ENCODE results near the gene NSRP1. TPM values are rescaled to one million over a fixed set of nuclear protein-coding genes. Genes with fewer than 3 reads are reported as not detected.

The NSRP1 gene
- polyA plus RNA-seq, 1 donor (not counting 4 experiments of a cell fraction or from before 2014, with no cell fraction given), result 12.7 TPM

DNA sequence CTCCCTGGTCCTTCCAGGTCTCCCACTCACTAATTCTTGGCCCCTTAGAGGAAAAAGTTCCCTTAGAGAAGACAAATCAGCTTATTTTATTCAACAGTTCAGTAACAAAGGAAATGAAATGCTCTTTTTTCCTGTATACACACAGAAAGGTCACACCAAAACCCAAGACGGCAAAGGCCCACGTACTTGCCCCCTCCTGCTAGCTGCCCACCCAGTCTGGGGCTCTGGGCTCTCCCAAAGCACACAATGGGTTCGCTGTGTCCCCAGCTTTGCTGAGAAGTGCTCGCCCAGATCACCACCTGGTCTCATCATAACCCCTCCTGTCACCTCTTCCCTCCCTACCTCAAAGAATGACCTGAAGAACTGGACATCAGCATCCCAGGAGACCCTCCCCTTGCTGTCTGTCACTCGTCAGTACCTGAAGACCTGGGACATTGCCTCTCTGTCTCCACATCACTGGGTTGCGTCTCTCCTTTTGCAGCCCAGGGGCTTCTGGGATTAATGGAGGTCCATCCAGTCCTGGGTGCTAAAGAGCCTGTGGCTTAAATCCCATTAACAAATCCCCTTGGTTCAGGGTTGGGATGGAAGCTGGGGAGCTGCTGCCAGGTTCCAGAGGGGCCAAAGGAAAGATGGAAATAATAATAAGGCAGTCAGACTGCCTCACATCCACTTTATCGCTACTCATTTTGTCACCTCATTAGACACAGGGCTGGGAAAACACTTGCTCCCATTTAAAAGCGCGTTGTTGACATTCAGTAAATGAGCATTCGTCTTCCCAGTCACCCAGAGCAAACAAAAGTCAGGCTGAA is 115.6 kb downstream of the NSRP1 start:
- Histone ChIP-seq H3K9ac (ENCODE audit: control insufficient read depth, extremely low read depth, insufficient read depth, low read length) (no peak overlapping the region), H3K9me3 (ENCODE audit: control insufficient read depth, low read depth, low read length) (no peaks in the 10 kb centered on the region), H3K4me2 (ENCODE audit: control insufficient read depth, extremely low read depth, insufficient read depth, low read depth, low read length) (no peak overlapping the region), H3K36me3 (ENCODE audit: control insufficient read depth in 2 of 2, extremely low read depth in 1 of 2, insufficient read depth in 2 of 2, low read length in 2 of 2) (no peaks in the 10 kb centered on the region), H4K20me1 (ENCODE audit: control insufficient read depth, extremely low read depth, insufficient read depth, low read length) (no peaks in the 10 kb centered on the region), H3K79me2 (ENCODE audit: control insufficient read depth, insufficient read depth, low read length) (no peaks in the 10 kb centered on the region), H3K4me1 (ENCODE audit: control insufficient read depth, extremely low read depth, insufficient read depth, low read length) (peaks cover 19% of the 10 kb centered on the region), H3K9me1 (ENCODE audit: control insufficient read depth, extremely low read depth, insufficient read depth, low read length) (no peaks in the 10 kb centered on the region), H3K4me3 (ENCODE audit: control insufficient read depth in 2 of 3, extremely low read depth in 1 of 3, insufficient read depth in 2 of 3, low read depth in 1 of 3, low read length in 3 of 3) (no peak overlapping the region), H2AFZ (ENCODE audit: control insufficient read depth, low read length) (no peak overlapping the region), H3K27ac (ENCODE audit: control insufficient read depth, insufficient read depth, low read length) (no peak overlapping the region), H3K27me3 (ENCODE audit: control insufficient read depth, extremely low read depth, insufficient read depth, low read length) (peaks cover 55% of the 10 kb centered on the region)
- dilution Hi-C loops (cut with MboI; ENCODE audit: extremely low pct_ligation_motif_present, low sequenced_read_pairs), result no loop called here
- TF ChIP-seq EZH2 (IDR thresholded peaks at IDR 0.05; ENCODE audit: low read length), result no peak
- TF ChIP-seq, protein P1, sequence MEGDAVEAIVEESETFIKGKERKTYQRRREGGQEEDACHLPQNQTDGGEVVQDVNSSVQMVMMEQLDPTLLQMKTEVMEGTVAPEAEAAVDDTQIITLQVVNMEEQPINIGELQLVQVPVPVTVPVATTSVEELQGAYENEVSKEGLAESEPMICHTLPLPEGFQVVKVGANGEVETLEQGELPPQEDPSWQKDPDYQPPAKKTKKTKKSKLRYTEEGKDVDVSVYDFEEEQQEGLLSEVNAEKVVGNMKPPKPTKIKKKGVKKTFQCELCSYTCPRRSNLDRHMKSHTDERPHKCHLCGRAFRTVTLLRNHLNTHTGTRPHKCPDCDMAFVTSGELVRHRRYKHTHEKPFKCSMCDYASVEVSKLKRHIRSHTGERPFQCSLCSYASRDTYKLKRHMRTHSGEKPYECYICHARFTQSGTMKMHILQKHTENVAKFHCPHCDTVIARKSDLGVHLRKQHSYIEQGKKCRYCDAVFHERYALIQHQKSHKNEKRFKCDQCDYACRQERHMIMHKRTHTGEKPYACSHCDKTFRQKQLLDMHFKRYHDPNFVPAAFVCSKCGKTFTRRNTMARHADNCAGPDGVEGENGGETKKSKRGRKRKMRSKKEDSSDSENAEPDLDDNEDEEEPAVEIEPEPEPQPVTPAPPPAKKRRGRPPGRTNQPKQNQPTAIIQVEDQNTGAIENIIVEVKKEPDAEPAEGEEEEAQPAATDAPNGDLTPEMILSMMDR (optimal IDR thresholded peaks at IDR 0.05 in 1 of 3, IDR thresholded peaks at IDR 0.05 in 1 of 3, conservative IDR thresholded peaks at IDR 0.05 in 1 of 3; ENCODE audit: extremely low read depth in 1 of 3, insufficient read depth in 2 of 3, low read length in 3 of 3), result no peak
- DNase-seq (ENCODE audit: low read depth, low spot score) (no peak), FAIRE-seq (no peak)

DNA sequence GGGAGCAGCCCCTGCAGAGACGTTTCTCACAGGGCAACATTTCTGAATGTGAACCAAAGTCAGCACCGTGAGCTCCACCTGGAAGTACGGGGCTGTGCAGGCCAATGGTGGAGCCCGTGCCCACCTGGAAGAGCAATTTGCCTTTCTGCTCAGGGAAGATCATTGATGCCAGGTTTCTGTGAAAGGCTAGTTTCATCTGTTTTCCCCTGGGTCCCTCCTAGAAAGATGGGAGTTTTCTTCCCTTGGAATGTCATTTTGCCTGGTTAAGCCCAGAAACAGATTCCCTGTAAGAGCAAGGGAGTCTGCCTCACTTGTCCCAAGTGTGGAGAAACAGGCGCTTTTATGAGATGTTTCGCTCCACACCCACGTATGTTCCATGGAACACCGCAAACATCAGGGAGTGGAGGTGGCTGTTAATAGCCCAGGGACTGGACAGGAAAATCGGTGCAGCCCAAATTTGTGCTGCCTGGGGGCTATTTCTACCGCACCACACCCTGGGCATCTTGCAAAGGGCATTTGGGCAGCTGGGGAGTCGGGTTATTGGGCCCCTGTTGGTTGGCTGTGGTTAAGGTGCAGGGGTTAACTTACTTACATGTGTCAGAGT is 116.3 kb downstream of the NSRP1 start:
- no peaks in the 10 kb centered on the region for H3K9me1 ChIP-seq (ENCODE audit: control insufficient read depth, extremely low read depth, insufficient read depth, low read length)
- H3K36me3 ChIP-seq (ENCODE audit: control insufficient read depth in 2 of 2, extremely low read depth in 1 of 2, insufficient read depth in 2 of 2, low read length in 2 of 2), result no peaks in the 10 kb centered on the region
- FAIRE-seq (no peak), DNase-seq (ENCODE audit: low read depth, low spot score) (no peak)
- H3K27me3 ChIP-seq (ENCODE audit: control insufficient read depth, extremely low read depth, insufficient read depth, low read length), result peaks cover 62% of the 10 kb centered on the region
- H3K9ac ChIP-seq (ENCODE audit: control insufficient read depth, extremely low read depth, insufficient read depth, low read length), result no peak overlapping the region
- H3K79me2 ChIP-seq (ENCODE audit: control insufficient read depth, insufficient read depth, low read length), result no peaks in the 10 kb centered on the region
- no peaks in the 10 kb centered on the region for H3K9me3 ChIP-seq (ENCODE audit: control insufficient read depth, low read depth, low read length)
- no peak overlapping the region for H3K4me3 ChIP-seq (ENCODE audit: control insufficient read depth in 2 of 3, extremely low read depth in 1 of 3, insufficient read depth in 2 of 3, low read depth in 1 of 3, low read length in 3 of 3)
- H3K4me2 ChIP-seq (ENCODE audit: control insufficient read depth, extremely low read depth, insufficient read depth, low read depth, low read length), result no peak overlapping the region
- H3K27ac ChIP-seq (ENCODE audit: control insufficient read depth, insufficient read depth, low read length), result no peak overlapping the region
- no peaks in the 10 kb centered on the region for H4K20me1 ChIP-seq (ENCODE audit: control insufficient read depth, extremely low read depth, insufficient read depth, low read length)
- peaks cover 18% of the 10 kb centered on the region for H3K4me1 ChIP-seq (ENCODE audit: control insufficient read depth, extremely low read depth, insufficient read depth, low read length)
- dilution Hi-C loops (cut with MboI; ENCODE audit: extremely low pct_ligation_motif_present, low sequenced_read_pairs), result no loop called here
- no peak for TF ChIP-seq EZH2 (IDR thresholded peaks at IDR 0.05; ENCODE audit: low read length)
- TF ChIP-seq, protein P1 (optimal IDR thresholded peaks at IDR 0.05 in 1 of 3, IDR thresholded peaks at IDR 0.05 in 1 of 3, conservative IDR thresholded peaks at IDR 0.05 in 1 of 3; ENCODE audit: extremely low read depth in 1 of 3, insufficient read depth in 2 of 3, low read length in 3 of 3), result no peak
- H2AFZ ChIP-seq (ENCODE audit: control insufficient read depth, low read length), result no peak overlapping the region

Measured in keratinocyte (primary cell).